Epithelial cell of prostate (primary cell): Measurements from ENCODE around the gene TRIM74.
"Not testable (repeated sequence)": the region's sequence is repeated elsewhere in the genome, so short reads cannot be mapped to it uniquely, and the experiment has no call there.

Experiments used
- DNase-seq: peaks from one replicate; pipeline ENCODE4 v3.0.0-alpha.2; 2011; ENCODE audit warnings: low read depth, low spot score
- H3K27ac ChIP-seq: fragments of 450-650 bp; 2 replicates; pipeline ENCODE4 v1.5.1; 2017; ENCODE audit warnings: mild to moderate bottlenecking

Gene TRIM74

GRCh38 chr7:72914756-72915525, 54.3 kb downstream of the TRIM74 start:
- H3K27ac ChIP-seq, DNase-seq: not testable (repeated sequence)

GRCh38 chr7:72913750-72914149, 55.5 kb downstream of the TRIM74 start:
- not testable (repeated sequence) for DNase-seq, H3K27ac ChIP-seq

- H3K27ac ChIP-seq, DNase-seq: not testable (repeated sequence)
Observed at GRCh38 chr7:72911395-72911794, 57.9 kb downstream of the TRIM74 start.
